22Rv1 (cell line): ENCODE data around the gene FAM177A1.

Source experiments
- ZFX ChIP-seq: fragments of 450-650 bp; IDR thresholded peaks from 2 replicates; pipeline ENCODE4 v1.6.1; 2017; ENCODE audit warnings: antibody characterized with exemption, borderline replicate concordance
- TF ChIP-seq, protein P1 (sequence below): fragments of 450-650 bp; IDR thresholded peaks from 2 replicates; pipeline ENCODE4 v1.5.1; 2017; ENCODE audit warnings: mild to moderate bottlenecking

- TF ChIP-seq, protein P1, sequence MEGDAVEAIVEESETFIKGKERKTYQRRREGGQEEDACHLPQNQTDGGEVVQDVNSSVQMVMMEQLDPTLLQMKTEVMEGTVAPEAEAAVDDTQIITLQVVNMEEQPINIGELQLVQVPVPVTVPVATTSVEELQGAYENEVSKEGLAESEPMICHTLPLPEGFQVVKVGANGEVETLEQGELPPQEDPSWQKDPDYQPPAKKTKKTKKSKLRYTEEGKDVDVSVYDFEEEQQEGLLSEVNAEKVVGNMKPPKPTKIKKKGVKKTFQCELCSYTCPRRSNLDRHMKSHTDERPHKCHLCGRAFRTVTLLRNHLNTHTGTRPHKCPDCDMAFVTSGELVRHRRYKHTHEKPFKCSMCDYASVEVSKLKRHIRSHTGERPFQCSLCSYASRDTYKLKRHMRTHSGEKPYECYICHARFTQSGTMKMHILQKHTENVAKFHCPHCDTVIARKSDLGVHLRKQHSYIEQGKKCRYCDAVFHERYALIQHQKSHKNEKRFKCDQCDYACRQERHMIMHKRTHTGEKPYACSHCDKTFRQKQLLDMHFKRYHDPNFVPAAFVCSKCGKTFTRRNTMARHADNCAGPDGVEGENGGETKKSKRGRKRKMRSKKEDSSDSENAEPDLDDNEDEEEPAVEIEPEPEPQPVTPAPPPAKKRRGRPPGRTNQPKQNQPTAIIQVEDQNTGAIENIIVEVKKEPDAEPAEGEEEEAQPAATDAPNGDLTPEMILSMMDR: no peak
- TF ChIP-seq ZFX: no peak
Measured at GRCh38 chr14:35113308-35113950, 67.4 kb downstream of the FAM177A1 start.
